Hematopoietic multipotent progenitor cell treated with erythropoietin and hydrocortisone succinate and interleukin-3 and kit ligand, for 6 days (in vitro differentiated cells): ENCODE data around the gene ZBTB7C.

Experiments used
- DNase-seq: peaks from one replicate; pipeline ENCODE4 v3.0.0-alpha.2; 2015

The ZBTB7C gene

DNA sequence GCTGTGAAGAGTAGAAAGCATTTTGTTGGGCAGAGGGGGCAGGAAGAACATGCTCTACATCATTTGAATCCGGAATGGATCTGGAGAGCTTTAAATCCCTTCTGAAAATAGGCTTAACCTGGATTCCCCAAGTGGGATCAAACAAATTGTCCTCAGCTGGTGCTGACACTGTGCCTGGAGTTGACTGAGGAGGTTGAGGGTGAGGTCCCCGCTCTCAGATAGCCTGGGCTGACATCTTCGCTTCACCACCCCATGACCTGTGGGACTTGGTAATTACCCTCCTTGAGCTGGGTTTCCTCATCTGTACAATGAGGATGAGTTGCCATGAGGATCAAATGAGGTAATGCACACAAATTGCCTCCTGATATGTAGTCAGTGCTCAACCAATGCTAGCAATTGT, 360.9 kb downstream of the ZBTB7C start:
- DNase-seq = no peak

DNA sequence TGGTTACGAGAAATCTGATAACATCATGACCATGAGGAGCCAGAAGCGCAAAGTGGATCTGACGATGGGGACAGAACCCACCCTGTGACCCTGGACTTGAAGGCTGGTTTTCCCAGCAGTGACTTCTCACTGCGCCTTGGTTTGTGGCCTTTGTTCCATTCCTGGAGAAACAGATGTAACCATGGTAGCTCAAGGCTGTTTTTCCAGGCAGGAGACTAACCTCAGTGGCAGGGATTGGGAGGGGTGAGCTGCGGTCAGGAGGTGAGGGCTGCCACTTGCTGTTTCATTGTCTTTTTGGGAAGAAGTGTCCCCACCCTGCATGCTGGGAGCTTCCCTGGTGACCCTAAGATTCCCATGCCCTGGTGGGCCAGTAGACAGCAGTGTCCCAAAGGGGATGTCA, 362.3 kb downstream of the ZBTB7C start:
- DNase-seq = no peak

DNA sequence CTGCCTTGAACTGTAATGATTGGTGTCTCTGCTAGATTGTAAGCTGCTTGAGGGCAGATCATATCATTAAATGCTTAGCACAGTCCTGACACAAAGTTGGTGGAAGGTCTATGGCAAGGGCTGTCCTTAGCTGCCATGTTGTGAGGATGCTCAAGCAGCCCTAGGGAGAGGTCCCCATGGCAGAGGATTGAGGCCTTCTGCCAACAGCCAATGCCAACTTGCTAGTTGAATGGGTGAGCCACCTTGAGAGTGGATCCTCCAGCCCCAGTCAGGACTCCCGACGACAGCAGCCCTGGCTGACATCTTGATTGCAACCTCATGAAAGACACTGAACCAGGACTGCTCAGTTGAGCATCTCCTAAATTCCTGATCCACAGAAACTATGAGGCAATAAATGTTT, 363.4 kb downstream of the ZBTB7C start:
- DNase-seq = no peak

DNA sequence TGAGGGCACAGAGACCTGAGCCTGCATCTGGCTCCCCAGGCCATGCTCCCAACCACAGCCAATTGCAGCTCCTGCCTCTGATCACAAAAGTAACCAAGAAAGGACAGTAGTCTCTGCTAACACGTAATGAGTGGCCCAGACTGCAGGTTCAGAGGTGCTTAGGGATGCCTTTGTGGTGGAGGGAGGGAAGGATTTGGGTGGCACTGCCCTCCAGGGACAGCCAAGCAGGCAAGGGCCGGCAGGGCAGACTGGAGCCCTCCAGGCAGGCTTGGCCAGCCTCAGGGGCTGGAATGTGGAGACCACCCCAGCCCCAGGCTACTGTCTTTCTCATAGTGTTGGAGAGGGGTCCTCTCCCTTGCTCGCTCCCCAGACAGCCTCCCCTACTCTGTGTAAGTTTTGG, 364.2 kb downstream of the ZBTB7C start:
- no peak for DNase-seq

DNA sequence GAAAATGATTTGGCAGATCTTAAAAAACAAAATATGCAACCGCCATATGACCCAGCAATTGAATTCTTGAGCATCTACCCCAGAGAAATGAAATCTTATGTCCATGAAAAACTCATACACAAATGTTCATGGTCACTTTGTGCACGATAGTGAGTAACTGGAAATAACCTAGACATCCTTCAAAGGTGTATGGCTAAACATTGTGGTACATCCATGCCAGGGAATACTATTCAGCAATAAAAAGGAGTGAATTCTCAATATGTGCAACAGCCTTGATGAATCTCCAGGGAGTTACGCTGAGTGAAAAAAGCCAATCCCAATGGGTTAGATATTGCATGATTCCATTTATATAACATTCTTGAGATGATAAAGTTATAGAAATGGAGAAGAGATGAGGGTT, 366.0 kb downstream of the ZBTB7C start:
- no peak for DNase-seq

GRCh38 chr18:48042431-48042830, 366.8 kb downstream of the ZBTB7C start:
- DNase-seq = no peak

DNA sequence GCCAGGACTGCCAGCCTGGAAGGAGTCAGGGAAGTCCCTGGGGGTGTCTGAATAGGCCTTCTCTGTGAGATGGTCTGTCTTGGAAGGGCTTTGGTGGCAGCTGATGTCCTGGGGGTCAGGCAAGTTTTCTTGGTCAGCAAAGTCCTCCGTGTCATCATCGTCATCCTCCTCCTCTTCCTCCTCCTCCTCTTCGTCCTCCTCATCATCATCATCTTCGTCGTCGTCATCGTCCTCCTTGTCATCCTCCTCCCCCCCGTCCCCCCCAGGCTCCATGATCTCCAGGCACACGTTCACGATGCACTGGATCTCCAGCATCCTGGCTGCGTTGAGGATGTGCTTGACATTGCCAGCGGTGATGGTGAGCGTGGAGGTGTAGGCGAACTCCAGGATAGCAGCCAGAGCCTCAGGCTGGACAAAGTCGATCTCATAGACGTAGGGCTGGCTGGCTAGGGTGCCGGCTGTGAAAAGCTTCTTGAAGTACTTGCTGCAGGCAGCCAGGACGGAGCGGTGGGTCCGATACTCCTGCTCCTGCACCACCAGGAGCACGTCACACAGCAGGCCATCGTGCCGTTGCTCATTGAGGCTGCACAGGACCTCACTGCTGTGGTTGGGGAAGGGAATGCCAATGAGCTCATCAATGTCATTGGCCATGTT, 368.6 kb downstream of the ZBTB7C start:
- no peak for DNase-seq

DNA sequence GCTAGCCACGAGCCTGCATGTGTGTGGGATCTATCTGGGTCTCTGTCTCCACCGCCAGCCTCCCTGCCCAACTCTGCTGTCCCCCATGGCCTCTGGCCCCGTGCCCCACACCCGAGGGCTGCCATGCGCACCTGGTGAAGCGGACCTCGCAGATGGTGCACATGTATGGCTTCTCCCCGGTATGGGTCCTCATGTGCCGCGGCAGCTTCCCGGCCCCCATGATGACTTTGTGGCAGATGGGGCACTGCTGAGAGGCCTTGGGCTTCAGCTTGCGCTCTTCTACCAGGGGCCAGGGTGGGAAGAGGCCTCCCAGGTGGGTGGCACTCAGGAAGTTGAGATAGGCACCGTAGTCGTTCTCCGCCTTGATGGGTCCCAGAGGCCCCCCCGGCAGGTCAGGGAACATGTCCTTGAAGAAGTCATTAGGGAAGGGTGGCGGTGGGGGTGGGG, 369.4 kb downstream of the ZBTB7C start:
- no peak for DNase-seq

GRCh38 chr18:48038636-48039035, 370.5 kb downstream of the ZBTB7C start:
- no peak for DNase-seq

DNA sequence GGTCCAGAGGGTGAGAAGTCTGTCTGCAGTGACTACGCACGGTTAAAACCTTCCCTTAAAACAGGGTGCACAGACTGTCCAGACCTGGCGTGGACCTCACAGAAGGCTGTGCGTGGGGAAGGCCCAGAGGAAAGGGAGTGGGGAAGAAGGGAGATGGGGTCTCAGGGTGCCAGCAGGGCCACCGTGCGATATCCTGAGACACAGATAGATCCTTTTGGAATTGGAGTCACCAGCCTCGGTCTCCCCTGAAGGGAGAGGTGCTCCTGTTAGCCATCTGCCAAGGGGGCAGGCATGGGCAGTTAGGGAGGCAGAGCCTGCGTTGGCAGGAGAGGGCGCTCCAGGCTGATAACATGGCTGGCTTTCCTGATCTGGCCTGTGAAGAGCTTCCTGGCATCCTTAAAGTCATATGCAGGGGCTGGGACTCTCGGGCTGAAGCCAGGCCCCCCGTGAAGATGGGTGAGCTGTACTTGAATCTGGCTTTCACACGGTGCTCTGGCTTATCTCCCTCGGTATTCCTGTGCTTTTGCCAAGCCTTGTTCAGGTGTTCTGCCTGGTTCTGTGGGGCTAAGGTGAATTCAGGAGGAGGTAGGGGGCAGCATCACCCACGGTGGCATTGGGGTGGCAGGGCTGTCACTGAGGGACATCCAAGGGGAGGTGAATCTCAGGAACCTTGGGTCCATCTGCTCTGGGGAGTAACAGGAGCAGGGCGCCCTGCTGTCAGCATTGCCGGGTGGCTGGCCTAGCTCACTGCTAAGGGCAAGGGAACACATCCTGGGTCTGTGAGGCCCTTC, 371.5 kb downstream of the ZBTB7C start:
- DNase-seq = no peak

DNA sequence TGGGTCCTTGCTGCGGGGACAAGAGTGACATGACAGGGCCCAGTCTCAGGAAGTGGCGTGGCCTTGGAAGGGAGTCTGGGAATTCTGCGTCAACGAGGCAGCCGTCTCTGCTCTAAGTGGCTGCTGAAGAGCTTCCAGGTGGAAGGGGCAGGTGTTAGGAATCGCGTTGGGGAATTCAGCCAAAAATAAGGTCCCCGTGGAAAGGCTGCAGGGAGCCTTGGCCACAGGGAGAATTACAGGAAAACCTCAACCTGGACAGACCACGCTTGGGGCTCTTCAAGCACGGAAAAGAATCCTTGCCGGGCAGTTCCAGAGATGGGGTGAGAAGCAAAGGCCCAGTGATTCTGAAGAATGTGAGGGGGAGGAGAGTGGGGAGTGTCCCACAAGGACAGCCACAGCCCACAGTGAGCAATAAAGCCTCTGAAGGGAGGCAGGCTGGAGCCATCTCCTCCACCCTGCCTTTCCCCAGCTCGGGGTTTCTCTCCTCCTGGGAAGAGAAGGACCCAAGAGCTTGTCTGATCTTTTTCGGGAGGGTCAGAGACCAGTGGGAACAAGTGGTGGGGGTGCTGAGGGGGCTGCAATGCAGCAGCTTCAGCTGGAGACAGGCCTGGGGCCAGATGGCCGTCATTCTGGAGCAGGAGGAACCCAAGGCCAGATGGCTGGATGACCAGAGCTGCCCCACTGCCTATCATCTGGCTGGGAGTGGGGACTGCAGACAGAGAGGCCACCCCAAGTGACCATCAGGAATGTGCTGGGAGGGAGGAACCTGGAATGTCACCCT, 372.4 kb downstream of the ZBTB7C start:
- DNase-seq = no peak

- no peak for DNase-seq
Observed at GRCh38 chr18:48036226-48036625, 373.0 kb downstream of the ZBTB7C start.

DNA sequence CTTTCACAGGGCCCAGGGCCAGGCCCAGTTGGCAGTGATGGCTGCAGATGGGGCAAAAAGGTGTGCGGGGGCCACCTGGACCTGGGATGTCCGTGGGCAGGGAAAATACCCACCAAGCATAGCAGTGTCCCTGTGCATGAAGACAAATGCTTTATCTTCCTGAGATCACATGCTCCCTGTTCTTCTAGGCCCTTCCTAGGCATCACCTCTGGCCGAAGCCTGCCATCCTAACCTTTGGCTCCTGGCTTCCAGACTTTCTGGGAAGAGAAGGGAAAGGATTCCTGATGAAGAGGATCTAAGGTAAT, 373.7 kb downstream of the ZBTB7C start:
- DNase-seq = no peak

DNA sequence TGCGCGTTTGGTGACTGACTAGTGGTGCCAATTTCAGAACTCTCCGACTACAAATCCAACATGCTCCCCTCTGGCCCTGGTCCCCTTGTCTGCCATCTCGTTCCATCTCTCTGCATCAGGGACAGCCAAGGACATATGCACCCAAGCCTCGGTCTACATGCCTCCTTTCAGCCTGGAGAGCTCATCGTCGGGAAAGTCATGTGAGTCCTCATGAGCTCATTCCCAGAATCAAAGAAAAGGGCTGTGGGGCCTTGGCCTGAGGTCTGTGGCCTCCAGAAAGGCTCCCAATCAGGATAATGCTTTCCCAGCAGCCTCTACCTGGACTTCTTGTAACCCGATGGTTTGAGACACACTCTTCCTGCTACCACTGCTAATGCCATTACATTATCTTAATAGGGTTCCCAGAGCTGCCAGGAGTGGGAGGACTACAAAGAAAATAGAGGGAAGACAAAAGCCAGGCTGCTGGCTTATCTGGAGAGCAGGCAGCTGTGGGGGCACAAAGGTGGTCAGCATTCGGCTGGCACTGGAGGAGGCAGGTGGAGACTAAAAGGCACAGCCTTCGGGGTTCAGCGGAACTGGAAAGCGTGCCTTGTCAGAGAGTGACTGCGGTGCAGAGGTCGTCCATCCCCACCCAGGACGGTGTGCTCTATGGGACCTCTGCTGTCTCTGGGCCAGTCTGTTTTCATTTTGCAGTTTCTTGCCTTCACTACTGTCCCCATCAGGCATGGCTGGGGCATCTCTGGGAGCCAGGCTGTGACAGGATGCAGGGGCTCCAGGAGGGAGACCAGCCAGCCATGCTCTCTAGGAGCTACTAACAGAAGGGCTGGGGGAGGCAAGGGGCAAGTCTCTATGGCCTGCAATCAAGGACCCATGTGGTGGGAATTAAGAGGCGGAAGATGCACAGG, 374.3 kb downstream of the ZBTB7C start:
- no peak for DNase-seq

- DNase-seq = no peak
Observed at GRCh38 chr18:48033790-48034650, 375.2 kb downstream of the ZBTB7C start.

DNA sequence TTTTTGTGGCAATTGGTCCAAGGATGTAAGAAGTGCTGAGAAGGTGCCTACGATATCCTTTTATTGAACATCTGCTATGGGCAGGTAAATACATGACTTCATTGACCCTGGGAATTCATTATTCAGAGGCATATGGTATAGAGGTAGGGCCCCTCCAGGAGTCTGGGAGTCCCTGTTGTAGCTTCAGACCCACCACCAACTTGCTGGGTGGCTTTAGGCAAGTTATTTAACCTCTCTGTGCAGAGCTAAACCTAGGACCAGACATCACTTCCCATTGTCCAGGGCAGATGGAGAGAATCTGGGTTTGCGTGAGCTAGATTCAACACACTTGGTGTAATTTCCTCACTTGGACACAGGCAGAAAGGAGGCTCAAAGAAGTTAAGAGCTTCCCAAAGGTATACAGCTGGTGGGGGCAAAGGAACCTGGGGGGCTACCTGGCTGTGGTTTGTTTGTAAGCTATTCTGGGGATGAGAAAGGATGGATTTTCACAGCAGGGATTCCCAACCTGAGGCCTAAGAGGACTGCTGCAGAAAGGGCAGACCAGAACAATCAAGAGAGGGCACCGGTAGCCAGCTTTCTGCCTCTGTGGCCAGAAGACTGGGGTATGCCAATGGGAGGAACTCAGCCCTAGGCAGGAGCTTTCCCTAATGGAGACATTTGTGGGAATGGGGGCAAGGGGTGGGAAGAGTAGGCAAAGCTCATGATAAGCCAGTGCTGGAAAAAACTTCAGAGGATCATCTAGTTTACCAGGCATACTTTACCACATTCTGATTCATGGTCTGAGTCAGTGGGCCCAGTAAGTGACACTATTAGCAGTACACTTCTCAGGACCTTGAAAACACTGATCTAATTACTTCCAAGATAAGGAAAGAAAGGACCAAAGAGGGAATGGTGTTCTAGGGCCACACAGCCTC, 376.1 kb downstream of the ZBTB7C start:
- DNase-seq = no peak

DNA sequence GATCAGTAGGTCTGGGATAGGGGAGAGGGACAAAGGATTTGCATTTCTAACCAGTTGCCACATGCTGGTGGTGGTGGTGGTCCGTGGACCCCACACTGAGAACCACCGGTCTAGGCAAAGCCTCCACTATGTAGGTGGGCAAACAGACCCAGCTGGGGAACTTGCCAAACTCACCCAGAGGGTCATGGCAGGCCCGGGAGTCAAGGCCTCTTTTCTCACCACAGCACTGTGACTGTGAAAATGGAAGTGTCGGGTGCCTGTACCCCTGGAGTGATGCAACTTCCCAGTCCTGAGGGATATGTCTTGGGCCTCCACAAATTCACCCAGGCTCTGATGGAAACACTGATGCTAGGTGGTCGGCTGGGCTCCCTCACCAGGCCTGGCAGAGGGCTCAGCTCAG, 377.5 kb downstream of the ZBTB7C start:
- no peak for DNase-seq

DNA sequence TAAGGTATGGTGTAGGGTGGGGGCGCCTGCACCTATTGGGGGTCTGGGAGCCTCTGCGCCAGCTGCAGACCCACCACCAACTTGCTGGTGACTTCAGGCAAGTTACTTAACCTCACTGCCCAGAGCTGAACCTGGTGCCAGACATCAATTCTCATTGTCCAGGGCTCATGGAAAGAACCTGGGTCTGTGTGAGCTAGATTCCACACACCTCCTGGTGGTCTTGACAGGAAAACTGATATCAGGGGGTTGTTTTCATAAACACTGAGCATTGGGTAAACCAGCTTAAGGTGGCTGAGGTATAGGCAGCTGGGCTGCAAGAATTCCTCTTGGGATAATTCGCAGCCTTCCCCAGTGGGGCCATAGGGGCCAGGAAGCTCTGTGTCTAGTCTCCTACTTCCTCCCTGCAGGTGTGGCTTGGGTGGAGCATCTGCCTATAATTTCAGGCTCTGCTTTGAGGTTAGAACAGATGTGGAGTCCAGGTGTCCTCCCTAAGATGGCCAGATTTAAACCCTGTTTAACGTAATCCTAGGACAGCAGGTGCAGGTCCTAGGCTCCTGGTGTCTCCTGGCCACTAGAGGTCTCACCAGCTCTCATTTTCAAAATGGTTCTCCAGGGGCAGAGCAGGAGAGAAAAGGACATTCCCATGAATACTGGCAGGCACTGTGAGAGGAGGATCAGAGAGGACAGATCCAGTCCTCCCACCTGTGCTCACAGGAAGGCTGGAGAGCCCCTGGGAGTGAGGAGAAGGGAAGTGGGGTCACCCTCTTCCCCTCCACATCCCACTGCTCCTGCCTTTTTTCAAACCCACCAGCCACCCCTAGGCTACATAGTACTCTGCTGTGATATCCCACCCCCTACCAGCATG, 378.3 kb downstream of the ZBTB7C start:
- DNase-seq = peak; percentile 50

DNA sequence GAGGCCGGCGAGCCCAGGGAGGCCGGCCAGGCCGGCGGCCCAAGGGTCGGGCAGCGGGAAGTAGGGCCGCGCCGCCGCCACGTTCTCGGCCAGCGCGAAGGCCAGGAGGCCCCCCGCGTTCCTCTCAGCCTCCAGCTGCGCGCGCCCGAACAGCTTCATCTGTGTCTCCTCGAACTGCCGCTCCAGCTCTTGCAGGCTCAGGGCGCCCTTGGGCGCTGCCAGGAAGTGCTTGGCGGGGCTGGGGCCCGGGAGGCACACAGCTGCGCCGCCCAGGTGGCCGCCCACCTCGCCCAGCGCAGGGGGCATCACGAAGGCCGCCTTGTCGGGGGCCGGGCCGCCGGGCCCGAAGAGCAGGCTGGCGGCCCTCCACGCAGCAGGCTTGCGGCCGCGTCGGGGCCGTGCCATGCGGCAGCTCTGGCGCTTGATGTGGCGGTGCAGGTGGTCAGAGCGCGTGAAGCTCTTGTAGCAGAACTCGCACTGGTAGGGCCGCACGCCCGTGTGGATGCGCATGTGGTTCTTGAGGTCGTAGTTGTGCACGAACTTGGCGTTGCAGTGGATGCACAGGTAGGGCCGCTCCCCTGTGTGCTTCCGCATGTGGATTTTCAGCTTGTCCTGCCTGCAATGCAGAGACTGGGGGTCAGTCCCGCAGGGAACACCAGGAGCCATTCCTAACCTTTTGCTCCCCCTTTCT, 379.7 kb downstream of the ZBTB7C start:
- DNase-seq = no peak
